Stimulated activated CD8-positive, alpha-beta memory T cell treated with anti-CD3 and anti-CD28 coated beads, Interleukin-15, amount 100 ng/mL, for 24 hours (primary cell): ENCODE data around the gene TRIP4.
"Not testable (repeated sequence)": the region's sequence is repeated elsewhere in the genome, so short reads cannot be mapped to it uniquely, and the experiment has no call there.

Experiments used
- DNase-seq: peaks from one replicate; pipeline ENCODE4 v3.0.0-alpha.2; 2020; ENCODE audit warnings: low read depth

TRIP4 gene

GRCh38 chr15:64381000-64381751 is 6.5 kb upstream of the TRIP4 start, which contains the start of gene PCLAF:
PCLAF (minus strand) TSS chr15:64381441; CDS start chr15:64381371, 70 bp downstream.
- DNase-seq = peak; percentile 79

- no peak for DNase-seq
Measured at GRCh38 chr15:64383760-64384159, 3.9 kb upstream of the TRIP4 start.

GRCh38 chr15:64386291-64386690 is 1.3 kb upstream of the TRIP4 start:
- no peak for DNase-seq

GRCh38 chr15:64389036-64389435 is 1.4 kb downstream of the TRIP4 start:
- DNase-seq = no peak

- not testable (repeated sequence) for DNase-seq
Measured at GRCh38 chr15:64392471-64392870, 4.8 kb downstream of the TRIP4 start.

- DNase-seq = no peak
Measured at GRCh38 chr15:64396789-64397188, 9.2 kb downstream of the TRIP4 start.

- DNase-seq = no peak
Measured at GRCh38 chr15:64398575-64398974, 10.9 kb downstream of the TRIP4 start.

GRCh38 chr15:64400583-64400982 is 12.9 kb downstream of the TRIP4 start:
- DNase-seq = no peak

- DNase-seq = no peak
Measured at GRCh38 chr15:64412216-64412615, 24.6 kb downstream of the TRIP4 start.

- no peak for DNase-seq
Measured at GRCh38 chr15:64422697-64423096, 35.1 kb downstream of the TRIP4 start.

- DNase-seq = no peak
Measured at GRCh38 chr15:64423970-64424369, 36.3 kb downstream of the TRIP4 start.

GRCh38 chr15:64425221-64425620 is 37.6 kb downstream of the TRIP4 start:
- DNase-seq = no peak

GRCh38 chr15:64426845-64427465 is 39.3 kb downstream of the TRIP4 start:
- DNase-seq = no peak

- no peak for DNase-seq
Measured at GRCh38 chr15:64429448-64429847, 41.8 kb downstream of the TRIP4 start.

- no peak for DNase-seq
Measured at GRCh38 chr15:64430000-64430735, 42.5 kb downstream of the TRIP4 start.

- no peak for DNase-seq
Measured at GRCh38 chr15:64437982-64438381, 50.3 kb downstream of the TRIP4 start.

GRCh38 chr15:64438653-64439447 is 51.2 kb downstream of the TRIP4 start:
- no peak for DNase-seq

- DNase-seq = no peak
Measured at GRCh38 chr15:64441852-64442251, 54.2 kb downstream of the TRIP4 start.

GRCh38 chr15:64443016-64443415 is 55.4 kb downstream of the TRIP4 start:
- DNase-seq = no peak

GRCh38 chr15:64443747-64444621 is 56.3 kb downstream of the TRIP4 start:
- DNase-seq = no peak

GRCh38 chr15:64444836-64445235 is 57.2 kb downstream of the TRIP4 start:
- no peak for DNase-seq
